Keratinocyte (primary cell): ENCODE measurements around the gene CHST13.

Source experiments
- EZH2 ChIP-seq: IDR thresholded peaks from one replicate; pipeline ENCODE4 v1.6.1; 2012; ENCODE audit warnings: inconsistent platforms, mild to moderate bottlenecking, low read length, moderate library complexity
- TF ChIP-seq, protein P1 (sequence below), 3 experiments: IDR thresholded peaks in 1 of 3; conservative IDR thresholded peaks in 1 of 3; optimal IDR thresholded peaks in 1 of 3; 2 replicates in 2 of 3; 3 replicates in 1 of 3; pipeline versions ENCODE3 to v1.5.1; 2011; ENCODE audit warnings: low read length in 3 of 3, mild to moderate bottlenecking in 3 of 3, moderate library complexity in 2 of 3, control low read depth in 1 of 3, inconsistent platforms in 1 of 3; ENCODE audit not compliant: insufficient read depth in 2 of 3; ENCODE audit errors: extremely low read depth in 1 of 3

DNA sequence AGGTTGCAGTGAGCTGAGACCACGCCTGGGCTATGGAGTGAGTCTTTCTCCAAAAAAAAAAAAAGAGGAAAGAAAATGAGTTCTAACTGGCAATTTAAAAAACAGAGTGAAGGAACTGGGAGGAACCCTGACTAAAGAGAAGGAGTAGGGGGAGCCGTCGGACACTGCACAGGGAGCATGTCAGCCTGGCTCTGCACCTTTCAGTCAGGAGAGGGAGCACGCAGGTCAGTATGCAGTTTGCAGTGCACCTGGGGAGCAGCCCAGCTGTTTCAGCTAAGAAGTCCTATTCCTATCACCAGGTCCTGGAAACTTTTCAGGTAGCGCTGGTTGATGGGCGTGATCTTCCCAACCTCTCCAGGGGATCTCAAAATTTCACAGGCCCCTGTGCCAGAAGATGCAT, 33.3 kb upstream of the CHST13 start:
- TF ChIP-seq, protein P1, sequence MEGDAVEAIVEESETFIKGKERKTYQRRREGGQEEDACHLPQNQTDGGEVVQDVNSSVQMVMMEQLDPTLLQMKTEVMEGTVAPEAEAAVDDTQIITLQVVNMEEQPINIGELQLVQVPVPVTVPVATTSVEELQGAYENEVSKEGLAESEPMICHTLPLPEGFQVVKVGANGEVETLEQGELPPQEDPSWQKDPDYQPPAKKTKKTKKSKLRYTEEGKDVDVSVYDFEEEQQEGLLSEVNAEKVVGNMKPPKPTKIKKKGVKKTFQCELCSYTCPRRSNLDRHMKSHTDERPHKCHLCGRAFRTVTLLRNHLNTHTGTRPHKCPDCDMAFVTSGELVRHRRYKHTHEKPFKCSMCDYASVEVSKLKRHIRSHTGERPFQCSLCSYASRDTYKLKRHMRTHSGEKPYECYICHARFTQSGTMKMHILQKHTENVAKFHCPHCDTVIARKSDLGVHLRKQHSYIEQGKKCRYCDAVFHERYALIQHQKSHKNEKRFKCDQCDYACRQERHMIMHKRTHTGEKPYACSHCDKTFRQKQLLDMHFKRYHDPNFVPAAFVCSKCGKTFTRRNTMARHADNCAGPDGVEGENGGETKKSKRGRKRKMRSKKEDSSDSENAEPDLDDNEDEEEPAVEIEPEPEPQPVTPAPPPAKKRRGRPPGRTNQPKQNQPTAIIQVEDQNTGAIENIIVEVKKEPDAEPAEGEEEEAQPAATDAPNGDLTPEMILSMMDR (optimal IDR thresholded peaks at IDR 0.05 in 1 of 3, IDR thresholded peaks at IDR 0.05 in 1 of 3, conservative IDR thresholded peaks at IDR 0.05 in 1 of 3; ENCODE audit: extremely low read depth in 1 of 3, insufficient read depth in 2 of 3, low read length in 3 of 3) = peak in 2 of 3 experiments; percentile 28 to 43
- TF ChIP-seq EZH2 = no peak
